NB4 (cell line): Measurements from ENCODE around the gene CEP128.
A peak's percentile ranks its signal among the peaks of the same experiment; 100 is the strongest.
"Not testable (repeated sequence)": the region's sequence is repeated elsewhere in the genome, so short reads cannot be mapped to it uniquely, and the experiment has no call there.

Experiments
- DNase-seq: peaks from one replicate; pipeline ENCODE4 v3.0.0; 2010; ENCODE audit warnings: low read depth
- H3K4me3 ChIP-seq: one replicate; pipeline ENCODE4 v1.5.1; 2011; ENCODE audit warnings: mild to moderate bottlenecking, low read depth, low read length, moderate library complexity
- CTCF ChIP-seq: IDR thresholded peaks from one replicate; pipeline ENCODE4 v1.5.1; 2012; ENCODE audit warnings: low read depth, low read length
- MAX ChIP-seq: IDR thresholded peaks from 2 replicates; pipeline ENCODE4 v1.6.1; 2011; ENCODE audit warnings: low read depth, low read length
- MYC ChIP-seq: IDR thresholded peaks from 2 replicates; pipeline ENCODE4 v1.6.1; 2011; ENCODE audit warnings: low read depth, low read length
- POLR2A ChIP-seq: IDR thresholded peaks from 2 replicates; pipeline ENCODE4 v1.6.1; 2011; ENCODE audit warnings: mild to moderate bottlenecking; ENCODE audit not compliant: insufficient read length; ENCODE audit errors: extremely low read depth

The CEP128 gene

GRCh38 chr14:80956102-80956501 lies 14.6 kb upstream of the CEP128 start:
- no peak overlapping the region for H3K4me3 ChIP-seq
- DNase-seq = no peak
- TF ChIP-seq MYC = no peak
- no peak for TF ChIP-seq CTCF
- TF ChIP-seq POLR2A = no peak
- no peak for TF ChIP-seq MAX

GRCh38 chr14:80955416-80955941 lies 13.9 kb upstream of the CEP128 start, which contains the start of gene TSHR:
Gene TSHR (plus strand): TSS chr14:80955621. CDS start chr14:80955681, 60 bp downstream.
- TF ChIP-seq MYC (no peak), POLR2A (no peak)
- no peak within 1 kb of the TSS for H3K4me3 ChIP-seq
- DNase-seq = no peak

- peak; percentile 63 for TF ChIP-seq CTCF
- TF ChIP-seq POLR2A = no peak
- TF ChIP-seq MAX = peak; percentile 52
- 0 out of 2 replicates have a peak, but pooled peaks have one; percentile 28 for TF ChIP-seq MYC
- DNase-seq = peak; percentile 70
- no peak overlapping the region for H3K4me3 ChIP-seq
Measured at GRCh38 chr14:80954687-80955299, 13.3 kb upstream of the CEP128 start.

GRCh38 chr14:80953211-80953610 lies 11.7 kb upstream of the CEP128 start:
- not testable (repeated sequence) for H3K4me3 ChIP-seq, DNase-seq

- no peak for TF ChIP-seq POLR2A
- no peak for TF ChIP-seq MYC
- H3K4me3 ChIP-seq = no peak overlapping the region
- no peak for DNase-seq
Measured at GRCh38 chr14:80951491-80951890, 10.0 kb upstream of the CEP128 start.

- no peak for DNase-seq
- H3K4me3 ChIP-seq = no peak overlapping the region
- TF ChIP-seq POLR2A = no peak
- no peak for TF ChIP-seq CTCF
- no peak for TF ChIP-seq MYC
- no peak for TF ChIP-seq MAX
Measured at GRCh38 chr14:80948291-80948690, 6.8 kb upstream of the CEP128 start.

GRCh38 chr14:80946797-80947196 lies 5.3 kb upstream of the CEP128 start:
- H3K4me3 ChIP-seq = no peak overlapping the region
- no peak for DNase-seq
- TF ChIP-seq MAX = no peak

GRCh38 chr14:80946187-80946586 lies 4.6 kb upstream of the CEP128 start:
- TF ChIP-seq CTCF = no peak
- TF ChIP-seq POLR2A = no peak
- TF ChIP-seq MYC = no peak
- TF ChIP-seq MAX = no peak
- DNase-seq = no peak
- no peak overlapping the region for H3K4me3 ChIP-seq
